Stimulated activated CD8-positive, alpha-beta memory T cell treated with anti-CD3 and anti-CD28 coated beads, Interleukin-12 subunit alpha, Interleukin-12 subunit beta, amount 100 ng/mL, for 24 hours (primary cell): Measurements from ENCODE around the gene TOMM7.
"Not testable (repeated sequence)": the region's sequence is repeated elsewhere in the genome, so short reads cannot be mapped to it uniquely, and the experiment has no call there.

Experiments
- DNase-seq: peaks from one replicate; pipeline ENCODE4 v3.0.0-alpha.2; 2020; ENCODE audit errors: extremely low read depth

The TOMM7 gene

DNA sequence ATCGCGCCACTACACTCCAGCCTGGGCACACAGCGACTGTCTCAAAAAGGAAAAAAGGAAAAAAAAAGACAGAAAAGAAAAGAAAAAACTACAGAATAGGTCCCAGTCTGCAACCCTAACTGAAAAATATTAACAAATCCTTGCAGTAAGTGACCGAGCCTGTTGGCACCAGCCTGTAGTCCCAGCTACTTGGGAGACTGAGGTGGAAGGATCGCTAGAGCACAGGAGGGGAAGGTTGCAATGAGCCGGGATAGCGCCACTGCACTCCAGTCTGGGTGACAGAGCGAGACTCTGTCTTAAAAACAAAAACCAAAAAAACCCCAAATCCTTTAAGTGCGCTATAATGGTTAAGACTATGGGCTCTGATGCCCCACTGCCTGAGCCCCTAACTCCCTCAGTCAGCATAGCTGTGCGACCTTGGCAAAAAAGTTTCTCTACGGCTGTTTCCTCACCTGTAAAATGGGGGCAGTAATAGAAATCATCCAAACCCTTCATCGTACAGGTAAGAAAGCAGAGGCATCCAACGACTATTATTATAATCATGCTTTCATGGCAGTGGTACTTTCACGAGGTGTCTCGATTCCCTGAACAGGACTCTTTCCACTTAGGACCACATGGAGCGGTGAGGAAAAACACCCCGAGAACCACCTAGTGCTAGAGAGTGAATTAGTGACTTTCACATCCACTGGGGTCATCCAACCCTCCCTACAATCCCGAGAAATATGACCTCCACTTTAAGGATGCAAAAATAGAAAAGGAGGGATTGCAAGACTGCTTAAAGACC lies 755 bp downstream of the TOMM7 start:
- DNase-seq: no peak

DNA sequence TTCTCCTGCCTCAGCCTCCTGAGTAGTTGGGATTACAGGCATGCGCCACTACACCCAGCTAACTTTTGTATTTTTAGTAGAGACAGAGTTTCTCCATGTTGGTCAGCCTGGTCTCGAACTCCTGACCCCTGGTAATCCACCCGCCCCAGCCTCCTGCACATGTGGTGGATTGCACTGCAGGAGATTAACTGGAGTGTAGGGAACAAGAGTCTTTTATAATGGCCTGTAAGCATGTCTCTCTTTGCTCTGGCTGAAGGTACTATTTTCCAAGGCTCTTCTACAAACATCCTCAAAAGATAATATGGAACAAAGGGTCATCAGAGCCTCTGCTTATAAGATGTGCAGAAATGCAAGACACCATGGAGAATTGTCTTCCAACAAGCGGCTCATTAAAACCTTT lies 3.2 kb downstream of the TOMM7 start:
- no peak for DNase-seq

DNA sequence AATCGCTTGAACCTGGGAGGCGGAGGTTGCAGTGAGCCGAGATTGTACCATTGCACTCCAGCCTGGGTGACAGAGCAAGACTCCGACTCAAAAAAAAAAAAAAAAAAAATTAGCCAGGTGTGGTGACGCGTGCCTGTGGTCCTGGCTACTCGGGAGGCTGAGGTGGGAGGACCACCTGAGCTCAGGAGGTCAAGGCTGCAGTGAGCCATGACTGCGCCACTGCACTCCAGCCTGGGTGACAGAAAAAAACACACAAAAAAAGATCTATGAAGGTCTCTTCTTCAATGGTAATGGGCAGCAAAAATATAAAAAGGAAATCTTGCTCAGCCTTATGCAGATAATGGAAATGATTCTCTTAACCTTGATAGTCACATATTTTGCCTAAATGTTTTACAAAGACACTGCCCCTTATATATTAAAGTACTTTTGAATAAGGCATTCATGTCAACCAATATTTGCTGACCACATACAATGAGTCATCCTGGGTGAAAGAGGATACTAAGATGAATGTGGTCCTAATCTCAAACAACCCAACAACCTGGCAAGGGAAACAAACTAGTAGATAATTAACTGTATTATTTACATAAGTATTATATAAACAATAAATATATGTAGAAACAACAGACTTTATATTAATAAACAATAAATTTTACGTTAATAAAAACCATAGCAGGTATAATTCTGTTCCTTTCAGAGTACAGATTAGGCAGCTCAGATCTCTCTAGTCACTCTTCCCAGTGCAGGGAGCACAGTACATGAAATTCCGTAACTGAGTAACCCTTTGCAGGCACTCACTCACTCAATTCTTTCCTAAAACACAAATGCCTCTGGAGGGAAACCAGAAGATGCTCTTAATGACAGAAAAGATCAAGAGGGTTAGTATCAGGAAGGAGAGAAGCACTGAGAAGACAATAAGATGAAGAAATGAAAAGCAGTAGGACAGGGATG lies 8.1 kb downstream of the TOMM7 start:
- no peak for DNase-seq

- DNase-seq: no peak
Measured at GRCh38 chr7:22812353-22812752, 10.3 kb downstream of the TOMM7 start.

GRCh38 chr7:22811746-22812280 lies 10.8 kb downstream of the TOMM7 start:
- DNase-seq: no peak

- no peak for DNase-seq
Measured at GRCh38 chr7:22810843-22811242, 11.8 kb downstream of the TOMM7 start.

DNA sequence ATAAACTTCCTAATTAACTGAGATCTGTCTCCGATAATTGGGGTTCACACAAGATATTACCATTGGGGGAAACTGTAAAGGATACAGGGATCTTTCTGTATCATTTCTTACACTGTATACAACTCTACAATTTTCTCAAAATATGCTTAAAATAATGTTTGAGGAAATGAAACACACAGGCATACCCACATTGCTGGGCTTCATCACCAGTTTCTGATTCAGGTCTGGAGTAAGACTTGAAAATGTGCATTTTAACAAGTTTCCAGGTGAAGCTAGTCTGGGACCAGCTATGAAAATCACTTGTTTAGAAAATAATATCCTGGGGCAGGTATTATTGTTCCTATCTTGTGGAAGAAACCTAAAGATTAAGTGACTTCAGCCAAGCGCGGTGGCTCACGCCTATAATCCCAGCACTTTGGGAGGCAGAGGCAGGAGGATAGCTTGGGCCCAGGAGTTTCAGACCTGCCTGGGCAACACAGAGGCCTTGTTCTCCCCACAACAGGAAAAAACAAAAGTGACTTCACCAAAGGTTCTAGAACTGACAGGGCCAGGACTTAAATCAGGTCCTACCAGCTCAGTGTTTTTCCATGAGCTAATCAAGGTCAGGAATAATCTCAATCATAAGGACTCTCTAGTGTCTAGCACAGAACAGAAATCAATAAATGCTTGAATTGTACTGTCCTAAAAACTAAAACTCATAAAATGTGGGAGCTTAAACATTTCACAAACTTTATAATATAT lies 12.6 kb downstream of the TOMM7 start:
- no peak for DNase-seq

DNA sequence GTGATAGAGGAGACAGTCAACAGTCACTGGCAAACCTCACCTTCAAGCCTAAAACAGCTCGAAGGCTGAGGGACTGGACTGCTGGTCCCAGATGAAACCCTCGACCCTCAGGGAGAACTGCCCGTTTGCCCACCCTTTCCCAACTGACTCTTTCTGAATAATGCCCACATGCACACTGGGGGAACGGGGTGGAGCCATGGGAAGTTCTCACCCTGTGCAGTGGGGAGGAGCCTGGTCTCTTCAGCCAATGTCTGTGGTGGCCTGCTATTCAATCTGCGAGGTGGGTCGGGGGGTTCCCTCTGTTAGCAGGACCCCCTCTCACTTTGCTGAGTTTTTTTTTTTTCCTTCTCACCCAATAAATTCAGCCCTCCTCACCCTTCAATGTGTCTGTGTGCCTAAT lies 14.5 kb downstream of the TOMM7 start:
- DNase-seq: no peak

- no peak for DNase-seq
Measured at GRCh38 chr7:22806752-22807151, 15.9 kb downstream of the TOMM7 start.

DNA sequence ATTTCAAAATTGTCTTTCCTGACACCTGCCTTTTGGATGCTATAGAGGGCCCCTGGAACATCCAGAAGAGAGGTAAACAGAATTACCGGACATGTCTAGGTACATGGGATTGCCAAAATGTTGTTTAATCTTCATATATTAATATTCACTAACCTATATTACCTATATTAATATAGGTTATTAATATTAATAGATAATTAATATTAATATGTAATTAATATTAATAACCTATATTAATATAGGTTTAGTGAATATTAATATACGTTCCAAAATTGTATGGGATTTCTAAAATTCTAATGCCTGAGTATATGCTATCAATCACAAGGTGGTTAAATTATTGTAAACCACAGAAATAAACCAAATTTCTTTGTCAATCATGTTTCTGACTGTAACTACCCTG lies 17.4 kb downstream of the TOMM7 start:
- DNase-seq: no peak

DNA sequence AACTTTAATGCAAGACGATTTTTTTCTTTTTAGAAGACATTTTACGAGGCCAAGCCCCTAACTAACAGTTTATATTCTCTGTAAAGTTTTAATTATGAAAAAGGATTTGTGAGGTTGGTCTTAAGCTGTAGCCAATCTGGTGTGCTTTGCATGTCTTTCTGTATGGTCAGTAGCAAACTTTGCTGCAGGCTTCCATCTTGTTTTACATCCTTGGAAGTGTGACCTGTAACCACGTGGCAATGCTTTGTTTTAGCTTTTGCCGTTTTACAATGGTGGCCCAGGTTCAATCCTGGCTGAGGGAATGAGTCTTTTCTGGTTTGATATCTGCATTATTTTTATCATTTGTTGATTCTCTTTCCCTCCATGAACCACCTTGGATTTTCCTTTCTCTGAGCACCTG lies 19.8 kb downstream of the TOMM7 start:
- DNase-seq: not testable (repeated sequence)

DNA sequence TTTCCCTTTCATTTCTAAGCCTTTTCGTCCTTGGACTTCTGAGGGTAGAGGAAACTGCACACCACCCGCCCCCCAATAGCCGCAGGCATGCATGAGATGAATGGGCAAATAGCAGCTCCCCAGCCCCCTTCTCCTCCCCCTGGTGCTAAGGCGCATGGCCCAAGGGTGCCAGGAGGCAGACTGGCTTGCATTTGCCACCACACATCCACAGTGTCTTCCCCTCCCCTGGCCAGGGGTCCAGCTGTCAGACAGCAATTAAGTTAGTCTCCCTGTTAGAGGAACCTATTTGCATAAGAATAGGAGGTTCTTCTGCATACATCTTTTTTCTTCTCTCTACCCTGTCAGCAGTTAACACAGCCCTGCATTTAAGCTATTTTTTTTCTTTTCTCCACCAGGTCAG lies 20.2 kb downstream of the TOMM7 start:
- no peak for DNase-seq

DNA sequence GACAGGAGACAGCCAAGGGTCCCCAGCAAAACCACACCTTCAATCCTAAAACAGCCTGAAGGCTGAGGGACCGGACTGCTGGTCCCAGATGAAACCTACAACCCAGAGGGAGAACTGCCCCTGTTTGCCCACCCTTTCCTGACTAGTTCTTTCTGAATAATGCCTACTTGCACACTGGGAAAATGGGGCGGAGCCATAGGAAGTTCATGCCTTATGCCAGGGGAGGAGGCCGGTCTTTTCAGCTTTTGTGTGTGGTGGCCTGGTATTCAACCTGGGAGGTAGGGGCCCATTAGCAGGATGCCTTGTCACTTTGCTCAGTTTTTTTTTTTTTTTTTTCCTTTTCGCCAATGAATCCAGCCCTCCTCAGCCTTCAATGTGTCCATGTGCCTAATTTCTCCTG lies 20.7 kb downstream of the TOMM7 start:
- no peak for DNase-seq

GRCh38 chr7:22799633-22800032 lies 23.0 kb downstream of the TOMM7 start:
- DNase-seq: no peak

- DNase-seq: no peak
Measured at GRCh38 chr7:22793593-22794462, 28.8 kb downstream of the TOMM7 start.

GRCh38 chr7:22791204-22792158 lies 31.2 kb downstream of the TOMM7 start:
- no peak for DNase-seq

GRCh38 chr7:22790640-22791039 lies 32.0 kb downstream of the TOMM7 start:
- DNase-seq: not testable (repeated sequence)

DNA sequence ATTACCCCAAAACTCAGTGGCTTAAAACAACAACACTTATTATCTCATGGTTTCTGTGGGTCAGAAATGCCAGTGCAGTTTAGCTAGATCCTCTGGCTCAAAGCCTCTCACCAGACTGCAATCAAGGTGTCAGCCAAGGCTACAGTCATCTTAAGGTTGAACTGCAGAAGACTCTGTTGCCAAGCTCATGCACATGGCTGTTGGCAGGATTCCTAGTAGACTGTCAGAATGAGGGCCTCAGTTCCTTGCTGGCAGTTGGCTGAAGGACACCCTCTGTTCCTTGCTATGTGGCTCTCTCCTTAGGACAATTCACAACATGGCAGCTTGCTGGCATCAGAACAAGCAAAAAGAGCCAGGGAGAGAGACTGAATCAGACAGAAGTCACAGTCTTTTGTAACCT lies 34.7 kb downstream of the TOMM7 start:
- DNase-seq: no peak

DNA sequence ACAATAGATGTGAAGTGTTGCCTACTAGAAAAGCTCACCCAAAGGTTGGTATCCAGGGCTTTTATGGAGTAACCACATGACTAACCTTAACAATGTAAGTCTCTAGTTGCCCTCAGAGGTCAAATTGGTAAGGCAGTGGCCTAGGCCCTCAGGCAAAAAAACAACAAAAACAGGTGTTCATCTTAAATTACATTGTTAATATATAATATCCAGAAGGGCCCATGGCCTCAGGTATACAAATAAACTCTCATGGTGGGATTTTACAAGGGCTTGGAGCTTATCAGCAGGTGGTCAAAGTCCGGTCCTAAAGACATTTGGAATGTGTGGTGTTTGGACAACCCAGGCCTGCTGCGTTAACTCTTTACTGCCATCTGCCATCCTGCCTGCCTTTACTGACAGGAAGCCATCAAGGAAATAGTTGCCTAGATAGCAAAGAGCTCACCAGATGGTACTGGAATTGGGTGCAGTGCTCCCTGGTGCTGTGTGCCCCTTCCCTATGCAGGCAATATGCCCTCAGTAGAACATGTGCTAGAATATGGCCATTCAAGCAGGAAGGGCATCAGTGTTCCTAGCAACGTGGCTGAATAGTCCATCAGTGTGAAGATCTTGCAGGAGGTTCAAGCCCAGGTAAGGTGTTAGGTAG lies 36.2 kb downstream of the TOMM7 start:
- no peak for DNase-seq
